NCI-H1048 (cell line): ENCODE results near the gene CHST3.
"Not testable (repeated sequence)": the region's sequence is repeated elsewhere in the genome, so short reads cannot be mapped to it uniquely, and the experiment has no call there.

Experiments
- DNase-seq: peaks from one replicate; lab custom pipeline; 2025; lab: John Stamatoyannopoulos, UW

The CHST3 gene

GRCh38 chr10:71988895-71989294 lies 24.7 kb downstream of the CHST3 start:
- not testable (repeated sequence) for DNase-seq

- DNase-seq = no peak
These were observed 25.7 kb downstream of the CHST3 start for GRCh38 chr10:71989661-71990454.

- no peak for DNase-seq
These were observed 26.6 kb downstream of the CHST3 start for GRCh38 chr10:71990706-71991269.

- DNase-seq = no peak
These were observed 31.3 kb downstream of the CHST3 start for GRCh38 chr10:71995449-71995848.

- no peak for DNase-seq
These were observed 31.8 kb downstream of the CHST3 start for GRCh38 chr10:71995887-71996575.

GRCh38 chr10:71996592-71997371 lies 32.6 kb downstream of the CHST3 start:
- no peak for DNase-seq

GRCh38 chr10:71998119-71998839 lies 34.1 kb downstream of the CHST3 start:
- DNase-seq = no peak

- DNase-seq = no peak
These were observed 34.6 kb downstream of the CHST3 start for GRCh38 chr10:71998840-71999194.

- DNase-seq = no peak
These were observed 35.3 kb downstream of the CHST3 start for GRCh38 chr10:71999360-72000072.

- DNase-seq = no peak
These were observed 36.2 kb downstream of the CHST3 start for GRCh38 chr10:72000073-72001032.

GRCh38 chr10:72001033-72001395 lies 36.8 kb downstream of the CHST3 start:
- DNase-seq = no peak

GRCh38 chr10:72002354-72003295 lies 38.4 kb downstream of the CHST3 start:
- no peak for DNase-seq

GRCh38 chr10:72006026-72006425 lies 41.8 kb downstream of the CHST3 start:
- DNase-seq = no peak

GRCh38 chr10:72007246-72007892 lies 43.2 kb downstream of the CHST3 start:
- no peak for DNase-seq

GRCh38 chr10:72008096-72008981 lies 44.1 kb downstream of the CHST3 start:
- no peak for DNase-seq

GRCh38 chr10:72009051-72009424 lies 44.8 kb downstream of the CHST3 start:
- DNase-seq = no peak

GRCh38 chr10:72009425-72010081 lies 45.4 kb downstream of the CHST3 start:
- no peak for DNase-seq
